ENCODE results near the gene ILF2. TPM values are rescaled to one million over a fixed set of nuclear protein-coding genes. Genes with fewer than 3 reads are reported as not detected.

Gene ILF2
- total RNA-seq, 1 donor from 2014 or later: 157 TPM

GRCh38 chr1:153679337-153680119, 8.7 kb upstream of the ILF2 start:
- peaks cover 50% of the 10 kb centered on the region for H3K27me3 Mint-ChIP-seq (ENCODE audit: unreplicated experiment)
- no peaks in the 10 kb centered on the region for H3K9me3 Mint-ChIP-seq (ENCODE audit: unreplicated experiment)
- TF ChIP-seq, protein P1, sequence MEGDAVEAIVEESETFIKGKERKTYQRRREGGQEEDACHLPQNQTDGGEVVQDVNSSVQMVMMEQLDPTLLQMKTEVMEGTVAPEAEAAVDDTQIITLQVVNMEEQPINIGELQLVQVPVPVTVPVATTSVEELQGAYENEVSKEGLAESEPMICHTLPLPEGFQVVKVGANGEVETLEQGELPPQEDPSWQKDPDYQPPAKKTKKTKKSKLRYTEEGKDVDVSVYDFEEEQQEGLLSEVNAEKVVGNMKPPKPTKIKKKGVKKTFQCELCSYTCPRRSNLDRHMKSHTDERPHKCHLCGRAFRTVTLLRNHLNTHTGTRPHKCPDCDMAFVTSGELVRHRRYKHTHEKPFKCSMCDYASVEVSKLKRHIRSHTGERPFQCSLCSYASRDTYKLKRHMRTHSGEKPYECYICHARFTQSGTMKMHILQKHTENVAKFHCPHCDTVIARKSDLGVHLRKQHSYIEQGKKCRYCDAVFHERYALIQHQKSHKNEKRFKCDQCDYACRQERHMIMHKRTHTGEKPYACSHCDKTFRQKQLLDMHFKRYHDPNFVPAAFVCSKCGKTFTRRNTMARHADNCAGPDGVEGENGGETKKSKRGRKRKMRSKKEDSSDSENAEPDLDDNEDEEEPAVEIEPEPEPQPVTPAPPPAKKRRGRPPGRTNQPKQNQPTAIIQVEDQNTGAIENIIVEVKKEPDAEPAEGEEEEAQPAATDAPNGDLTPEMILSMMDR (IDR thresholded peaks at IDR 0.05): peak; percentile 15

DNA sequence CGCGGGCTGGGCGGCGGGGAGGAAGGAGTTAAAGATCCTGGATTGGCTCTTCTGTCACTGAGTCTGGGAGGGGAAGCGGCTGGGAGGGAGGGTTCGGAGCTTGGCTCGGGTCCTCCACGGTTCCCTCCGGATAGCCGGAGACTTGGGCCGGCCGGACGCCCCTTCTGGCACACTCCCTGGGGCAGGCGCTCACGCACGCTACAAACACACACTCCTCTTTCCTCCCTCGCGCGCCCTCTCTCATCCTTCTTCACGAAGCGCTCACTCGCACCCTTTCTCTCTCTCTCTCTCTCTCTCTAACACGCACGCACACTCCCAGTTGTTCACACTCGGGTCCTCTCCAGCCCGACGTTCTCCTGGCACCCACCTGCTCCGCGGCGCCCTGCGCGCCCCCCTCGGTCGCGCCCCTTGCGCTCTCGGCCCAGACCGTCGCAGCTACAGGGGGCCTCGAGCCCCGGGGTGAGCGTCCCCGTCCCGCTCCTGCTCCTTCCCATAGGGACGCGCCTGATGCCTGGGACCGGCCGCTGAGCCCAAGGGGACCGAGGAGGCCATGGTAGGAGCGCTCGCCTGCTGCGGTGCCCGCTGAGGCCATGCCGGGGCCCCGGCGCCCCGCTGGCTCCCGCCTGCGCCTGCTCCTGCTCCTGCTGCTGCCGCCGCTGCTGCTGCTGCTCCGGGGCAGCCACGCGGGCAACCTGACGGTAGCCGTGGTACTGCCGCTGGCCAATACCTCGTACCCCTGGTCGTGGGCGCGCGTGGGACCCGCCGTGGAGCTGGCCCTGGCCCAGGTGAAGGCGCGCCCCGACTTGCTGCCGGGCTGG, 7.9 kb upstream of the ILF2 start, which contains the start of gene NPR1:
NPR1 (plus strand) TSS at position 170 of the 818 bp plus-strand sequence; CDS start at position 591, 421 bp downstream.
- Mint-ChIP-seq H3K9me3 (ENCODE audit: unreplicated experiment) (no peaks in the 10 kb centered on the region), H3K27me3 (ENCODE audit: unreplicated experiment) (peaks cover 48% of the 10 kb centered on the region), H3K27ac (ENCODE audit: unreplicated experiment) (no peak within 1 kb of the TSS), H3K4me3 (ENCODE audit: unreplicated experiment) (peak within 1 kb of the TSS; percentile 72), H3K4me1 (ENCODE audit: unreplicated experiment) (peaks cover 19% of the 10 kb centered on the region), H3K36me3 (ENCODE audit: unreplicated experiment) (no peaks in the 10 kb centered on the region)
- DNase-seq (ENCODE audit: extremely low spot score, unreplicated experiment): no peak
- TF ChIP-seq, protein P1 (IDR thresholded peaks at IDR 0.05): no peak

More at GRCh38 chr1:153679337-153680119, 8.7 kb upstream of the ILF2 start:
- Mint-ChIP-seq H3K4me3 (ENCODE audit: unreplicated experiment) (peak overlapping the region; percentile 69), H3K27ac (ENCODE audit: unreplicated experiment) (no peak overlapping the region), H3K4me1 (ENCODE audit: unreplicated experiment) (peaks cover 19% of the 10 kb centered on the region), H3K36me3 (ENCODE audit: unreplicated experiment) (no peaks in the 10 kb centered on the region)
- DNase-seq (ENCODE audit: extremely low spot score, unreplicated experiment): no peak

GRCh38 chr1:153677718-153678518, 7.1 kb upstream of the ILF2 start:
- peak overlapping the region; percentile 72 for H3K4me3 Mint-ChIP-seq (ENCODE audit: unreplicated experiment)
- no peaks in the 10 kb centered on the region for H3K9me3 Mint-ChIP-seq (ENCODE audit: unreplicated experiment)
- TF ChIP-seq, protein P1 (IDR thresholded peaks at IDR 0.05): peak; percentile 93
- DNase-seq (ENCODE audit: extremely low spot score, unreplicated experiment): no peak
- H3K27me3 Mint-ChIP-seq (ENCODE audit: unreplicated experiment): peaks cover 45% of the 10 kb centered on the region
- H3K4me1 Mint-ChIP-seq (ENCODE audit: unreplicated experiment): peaks cover 19% of the 10 kb centered on the region
- no peaks in the 10 kb centered on the region for H3K36me3 Mint-ChIP-seq (ENCODE audit: unreplicated experiment)
- H3K27ac Mint-ChIP-seq (ENCODE audit: unreplicated experiment): no peak overlapping the region

- peak overlapping the region; percentile 8 for H3K4me3 Mint-ChIP-seq (ENCODE audit: unreplicated experiment)
- peaks cover 11% of the 10 kb centered on the region for H3K27me3 Mint-ChIP-seq (ENCODE audit: unreplicated experiment)
- no peaks in the 10 kb centered on the region for H3K36me3 Mint-ChIP-seq (ENCODE audit: unreplicated experiment)
- DNase-seq (ENCODE audit: extremely low spot score, unreplicated experiment): no peak
- H3K4me1 Mint-ChIP-seq (ENCODE audit: unreplicated experiment): peaks cover 26% of the 10 kb centered on the region
- TF ChIP-seq, protein P1 (IDR thresholded peaks at IDR 0.05): no peak
- H3K9me3 Mint-ChIP-seq (ENCODE audit: unreplicated experiment): no peaks in the 10 kb centered on the region
- no peak overlapping the region for H3K27ac Mint-ChIP-seq (ENCODE audit: unreplicated experiment)
Measured at GRCh38 chr1:153673511-153673910, 2.7 kb upstream of the ILF2 start.
